Measurements from ENCODE around the gene HMG20A. TPM values are rescaled to one million over a fixed set of nuclear protein-coding genes. Genes with fewer than 3 reads are reported as not detected.

Gene HMG20A
- total and polyA plus RNA-seq, 9 of the 15 experiments (the other 6 are each of a cell fraction or from before 2014, with no cell fraction given), result 25.0 to 68.1 (median 38.9) TPM

DNA sequence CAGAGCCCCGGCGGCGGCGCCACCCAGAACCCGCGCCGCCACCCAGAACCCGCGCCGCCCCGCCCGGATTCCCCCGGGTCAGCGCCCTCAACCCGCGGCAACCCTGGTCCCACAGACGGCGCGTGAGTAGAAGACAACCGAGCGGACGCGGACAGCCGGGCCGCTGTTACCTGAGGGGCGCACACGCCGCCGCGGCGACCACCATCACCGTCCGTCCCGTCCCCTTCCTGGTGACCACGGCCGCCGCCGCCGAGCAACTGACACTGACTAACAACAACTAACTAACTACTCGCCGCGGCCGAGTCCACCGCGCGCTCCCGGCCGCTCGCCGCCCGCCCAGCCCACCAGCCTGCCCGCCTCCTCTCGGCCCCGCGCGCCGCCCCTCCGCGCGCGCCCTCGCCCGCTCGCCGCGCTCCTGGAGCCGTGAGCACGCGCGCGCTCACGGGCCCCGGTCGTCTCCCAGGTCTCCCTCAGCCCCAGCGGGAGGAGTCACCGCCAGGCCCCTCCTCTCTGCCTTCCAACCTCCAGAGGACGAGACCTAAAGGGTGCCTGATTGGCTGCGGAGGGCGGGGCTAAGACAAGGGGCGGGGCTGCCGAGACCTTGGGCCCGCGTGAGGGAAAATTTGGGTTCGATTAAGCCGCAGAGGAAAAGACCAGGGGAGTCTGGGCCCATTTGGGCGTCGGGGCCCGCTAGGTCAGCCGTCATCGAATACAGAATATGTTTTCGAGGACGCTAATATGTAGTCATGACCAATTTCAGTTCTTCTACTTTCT is 665 bp upstream of the HMG20A start, which contains the start of gene PEAK1 (continued):
- TF ChIP-seq RBM34 (IDR thresholded peaks at IDR 0.05; ENCODE audit: borderline replicate concordance, insufficient read depth, low read length) (no peak), KLF6 (CRISPR knock-in tag; IDR thresholded peaks at IDR 0.05; ENCODE audit: borderline replicate concordance) (no peak), GATAD2B (IDR thresholded peaks at IDR 0.05; ENCODE audit: borderline replicate concordance) (peak; percentile 53; the same call in 1 of the 2 replicates)
- TF ChIP-seq, protein P1, sequence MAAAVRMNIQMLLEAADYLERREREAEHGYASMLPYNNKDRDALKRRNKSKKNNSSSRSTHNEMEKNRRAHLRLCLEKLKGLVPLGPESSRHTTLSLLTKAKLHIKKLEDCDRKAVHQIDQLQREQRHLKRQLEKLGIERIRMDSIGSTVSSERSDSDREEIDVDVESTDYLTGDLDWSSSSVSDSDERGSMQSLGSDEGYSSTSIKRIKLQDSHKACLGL (CRISPR knock-in tag; IDR thresholded peaks at IDR 0.05; ENCODE audit: borderline replicate concordance, poor library complexity, severe bottlenecking), result no peak
- TF ChIP-seq, protein P2, sequence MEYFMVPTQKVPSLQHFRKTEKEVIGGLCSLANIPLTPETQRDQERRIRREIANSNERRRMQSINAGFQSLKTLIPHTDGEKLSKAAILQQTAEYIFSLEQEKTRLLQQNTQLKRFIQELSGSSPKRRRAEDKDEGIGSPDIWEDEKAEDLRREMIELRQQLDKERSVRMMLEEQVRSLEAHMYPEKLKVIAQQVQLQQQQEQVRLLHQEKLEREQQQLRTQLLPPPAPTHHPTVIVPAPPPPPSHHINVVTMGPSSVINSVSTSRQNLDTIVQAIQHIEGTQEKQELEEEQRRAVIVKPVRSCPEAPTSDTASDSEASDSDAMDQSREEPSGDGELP (CRISPR knock-in tag; IDR thresholded peaks at IDR 0.05; ENCODE audit: borderline replicate concordance), result peak; percentile 8; the same call in 1 of the 2 replicates

DNA sequence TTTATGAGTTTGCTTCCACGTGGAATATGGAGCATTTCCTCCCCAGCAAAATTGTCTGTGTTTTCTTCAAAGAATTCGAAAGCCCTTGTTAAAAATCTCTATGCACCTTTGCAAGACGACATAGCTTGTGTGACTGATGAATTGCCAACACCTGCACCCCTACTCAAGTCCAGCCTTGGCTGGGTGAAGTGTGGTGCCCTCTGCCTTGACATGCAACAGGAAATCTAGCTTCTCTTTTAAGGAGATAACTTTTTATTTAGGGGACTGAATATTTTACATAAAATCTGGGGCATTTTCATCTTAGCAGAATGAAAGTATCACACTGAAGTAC is 647 bp downstream of the HMG20A start:
- WGBS (ENCODE audit: insufficient coverage, low coverage, missing lambda C conversion rate), result 0% methylated on average over 3 of the region's 3 CpGs
- intact Hi-C loops (cut with micrococcal nuclease), result loop anchor here (5.0 kb wide), 1 partner anchor 76 kb away; no protein-coding TSS in a partner anchor
- Histone ChIP-seq H2AFZ (ENCODE audit: low read depth, low read length) (peak overlapping the region; percentile 99), H3K4me1 (replicated peaks in 1 of 2; ENCODE audit: control insufficient read depth in 2 of 2, insufficient read depth in 2 of 2, low read length in 2 of 2) (peaks cover 8 to 25% of the 10 kb centered on the region in 2 experiments; a peak in 3 of 5 replicates), H4K20me1 (replicated peaks; ENCODE audit: control insufficient read depth, insufficient read depth, low read length) (no peaks in the 10 kb centered on the region), H3K27me3 (ENCODE audit: control insufficient read depth in 2 of 2, insufficient read depth in 2 of 2, low read length in 2 of 2) (no peaks in the 10 kb centered on the region), H3K79me2 (ENCODE audit: control insufficient read depth, insufficient read depth, low read length) (peaks cover 88% of the 10 kb centered on the region), H3K9me3 (replicated peaks; ENCODE audit: control insufficient read depth, insufficient read depth, low read depth, low read length) (no peaks in the 10 kb centered on the region), H3K4me2 (ENCODE audit: insufficient read depth, low read length) (peak overlapping the region; percentile 96), H3K36me3 (ENCODE audit: control insufficient read depth, insufficient read depth, low read length) (peaks cover 2% of the 10 kb centered on the region; the same call in 2 of the 3 replicates), H3K4me3 (peak overlapping the region; percentile 94), H3K9ac (ENCODE audit: insufficient read depth in 1 of 2, low read depth in 2 of 2, low read length in 2 of 2) (peak overlapping the region; percentile 91 to 93), H3K9me1 (ENCODE audit: control insufficient read depth, insufficient read depth, low read length) (no peaks in the 10 kb centered on the region), H3K27ac (ENCODE audit: extremely low read depth, low read depth, low read length) (peak overlapping the region; percentile 98)
- FAIRE-seq (no peak), ATAC-seq (no peak), DNase-seq (ENCODE audit: extremely low read depth in 1 of 4, low spot score in 3 of 4) (peak in 1 of 4 experiments; percentile 34)
- CTCF ChIA-PET (ENCODE audit: low intra/inter-chr PET ratio), result no interaction called here
- TF ChIP-seq, protein P3, sequence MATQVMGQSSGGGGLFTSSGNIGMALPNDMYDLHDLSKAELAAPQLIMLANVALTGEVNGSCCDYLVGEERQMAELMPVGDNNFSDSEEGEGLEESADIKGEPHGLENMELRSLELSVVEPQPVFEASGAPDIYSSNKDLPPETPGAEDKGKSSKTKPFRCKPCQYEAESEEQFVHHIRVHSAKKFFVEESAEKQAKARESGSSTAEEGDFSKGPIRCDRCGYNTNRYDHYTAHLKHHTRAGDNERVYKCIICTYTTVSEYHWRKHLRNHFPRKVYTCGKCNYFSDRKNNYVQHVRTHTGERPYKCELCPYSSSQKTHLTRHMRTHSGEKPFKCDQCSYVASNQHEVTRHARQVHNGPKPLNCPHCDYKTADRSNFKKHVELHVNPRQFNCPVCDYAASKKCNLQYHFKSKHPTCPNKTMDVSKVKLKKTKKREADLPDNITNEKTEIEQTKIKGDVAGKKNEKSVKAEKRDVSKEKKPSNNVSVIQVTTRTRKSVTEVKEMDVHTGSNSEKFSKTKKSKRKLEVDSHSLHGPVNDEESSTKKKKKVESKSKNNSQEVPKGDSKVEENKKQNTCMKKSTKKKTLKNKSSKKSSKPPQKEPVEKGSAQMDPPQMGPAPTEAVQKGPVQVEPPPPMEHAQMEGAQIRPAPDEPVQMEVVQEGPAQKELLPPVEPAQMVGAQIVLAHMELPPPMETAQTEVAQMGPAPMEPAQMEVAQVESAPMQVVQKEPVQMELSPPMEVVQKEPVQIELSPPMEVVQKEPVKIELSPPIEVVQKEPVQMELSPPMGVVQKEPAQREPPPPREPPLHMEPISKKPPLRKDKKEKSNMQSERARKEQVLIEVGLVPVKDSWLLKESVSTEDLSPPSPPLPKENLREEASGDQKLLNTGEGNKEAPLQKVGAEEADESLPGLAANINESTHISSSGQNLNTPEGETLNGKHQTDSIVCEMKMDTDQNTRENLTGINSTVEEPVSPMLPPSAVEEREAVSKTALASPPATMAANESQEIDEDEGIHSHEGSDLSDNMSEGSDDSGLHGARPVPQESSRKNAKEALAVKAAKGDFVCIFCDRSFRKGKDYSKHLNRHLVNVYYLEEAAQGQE (IDR thresholded peaks at IDR 0.05; ENCODE audit: borderline replicate concordance), result no peak
- TF ChIP-seq, protein P3 (CRISPR knock-in tag; IDR thresholded peaks at IDR 0.05; ENCODE audit: low read depth), result no peak
- TF ChIP-seq MYC (IDR thresholded peaks at IDR 0.05; ENCODE audit: low read depth, low read length), result 0 out of 2 replicates have a peak, but pooled peaks have one; percentile 8
- TF ChIP-seq MYC (CRISPR knock-in tag; IDR thresholded peaks at IDR 0.05; ENCODE audit: borderline replicate concordance, low read depth), result no peak
- in situ Hi-C loops (cut with MboI), result no loop called here
- POLR2A ChIA-PET, result interaction anchor here (0.6 to 1.7 kb wide), 6 partner anchors 9 to 441 kb away, joined by 3 to 8 read pairs (median 4); no protein-coding TSS in a partner anchor
- BruUV-seq (replicated peaks), result no TSS peak
